BJ (cell line): ENCODE results near the gene ENTPD3. TPM values are rescaled to one million over a fixed set of nuclear protein-coding genes. Genes with fewer than 3 reads are reported as not detected.

ENCODE experiments used
- CTCF ChIA-PET: fragments of 350-600 bp; formaldehyde crosslinking; extraction: SDS; loops from one replicate; lab custom pipeline; 2021; ENCODE audit warnings: antibody characterized with exemption, inconsistent platforms; lab: Yijun Ruan, JAX
- POLR2A ChIA-PET: fragments of 300-600 bp; sonication (Branson Sonifier 250); formaldehyde crosslinking; extraction: SDS; loops from one replicate; lab custom pipeline; 2021; ENCODE audit warnings: antibody characterized with exemption; lab: Charles Lee
- DNase-seq: peaks from one replicate; pipeline ENCODE4 v3.0.0-alpha.2; 2011; ENCODE audit warnings: low read depth
- H3K27me3 ChIP-seq: 2 replicates; pipeline ENCODE4 v1.6.0; 2011; ENCODE audit warnings: low read length; ENCODE audit not compliant: control insufficient read depth, insufficient read depth
- H3K36me3 ChIP-seq: 2 replicates; pipeline ENCODE4 v1.5.1; 2011; ENCODE audit warnings: low read length; ENCODE audit not compliant: control insufficient read depth, insufficient read depth
- H3K4me3 ChIP-seq: 2 replicates; pipeline ENCODE4 v1.5.1; 2011; ENCODE audit warnings: low read depth, mild to moderate bottlenecking, control low read depth, low read length
- polyA plus RNA-seq: library from polyadenylated mRNA; depleted of rRNA; stranded (reverse); fragments of >200 nt; gene quantifications from 2 replicates; pipeline ENCODE4 v1.2.3, GENCODE V29; 2011
- TF ChIP-seq, protein P1 (sequence below): IDR thresholded peaks from 2 replicates; pipeline ENCODE4 v1.5.1; 2011; ENCODE audit warnings: low read depth, mild to moderate bottlenecking, control low read depth, inconsistent platforms, low read length, moderate library complexity; ENCODE audit not compliant: insufficient read depth

ENTPD3 gene
- polyA plus RNA-seq, 1 experiment: not detected

DNA sequence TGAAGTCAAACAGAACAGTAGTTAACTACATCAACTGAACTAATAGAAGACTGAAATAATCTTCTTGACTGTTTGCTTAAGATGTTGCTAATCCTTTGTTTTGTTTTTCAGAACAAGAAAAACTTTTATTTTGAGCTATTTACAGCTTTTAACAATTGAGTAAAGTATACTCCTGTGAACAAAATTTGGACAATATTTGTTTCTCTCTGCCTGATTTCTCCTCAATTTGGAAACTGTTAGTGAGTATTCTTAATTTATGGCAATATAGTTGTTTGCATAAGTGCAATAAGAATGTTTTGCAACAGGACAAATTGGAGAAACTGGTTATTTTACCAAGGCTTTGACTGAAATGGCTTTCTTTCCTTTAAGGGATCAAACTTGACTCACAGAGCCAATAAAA lies 36.5 kb upstream of the ENTPD3 start:
- Histone ChIP-seq H3K36me3 (no peaks in the 10 kb centered on the region), H3K27me3 (no peaks in the 10 kb centered on the region), H3K4me3 (no peak overlapping the region)
- TF ChIP-seq, protein P1, sequence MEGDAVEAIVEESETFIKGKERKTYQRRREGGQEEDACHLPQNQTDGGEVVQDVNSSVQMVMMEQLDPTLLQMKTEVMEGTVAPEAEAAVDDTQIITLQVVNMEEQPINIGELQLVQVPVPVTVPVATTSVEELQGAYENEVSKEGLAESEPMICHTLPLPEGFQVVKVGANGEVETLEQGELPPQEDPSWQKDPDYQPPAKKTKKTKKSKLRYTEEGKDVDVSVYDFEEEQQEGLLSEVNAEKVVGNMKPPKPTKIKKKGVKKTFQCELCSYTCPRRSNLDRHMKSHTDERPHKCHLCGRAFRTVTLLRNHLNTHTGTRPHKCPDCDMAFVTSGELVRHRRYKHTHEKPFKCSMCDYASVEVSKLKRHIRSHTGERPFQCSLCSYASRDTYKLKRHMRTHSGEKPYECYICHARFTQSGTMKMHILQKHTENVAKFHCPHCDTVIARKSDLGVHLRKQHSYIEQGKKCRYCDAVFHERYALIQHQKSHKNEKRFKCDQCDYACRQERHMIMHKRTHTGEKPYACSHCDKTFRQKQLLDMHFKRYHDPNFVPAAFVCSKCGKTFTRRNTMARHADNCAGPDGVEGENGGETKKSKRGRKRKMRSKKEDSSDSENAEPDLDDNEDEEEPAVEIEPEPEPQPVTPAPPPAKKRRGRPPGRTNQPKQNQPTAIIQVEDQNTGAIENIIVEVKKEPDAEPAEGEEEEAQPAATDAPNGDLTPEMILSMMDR: no peak
- DNase-seq: no peak
- ChIA-PET POLR2A (no interaction called here), CTCF (interaction anchor here (0.6 kb wide), 1 partner anchor 18 kb away, joined by 3 read pairs; no protein-coding TSS in a partner anchor)

DNA sequence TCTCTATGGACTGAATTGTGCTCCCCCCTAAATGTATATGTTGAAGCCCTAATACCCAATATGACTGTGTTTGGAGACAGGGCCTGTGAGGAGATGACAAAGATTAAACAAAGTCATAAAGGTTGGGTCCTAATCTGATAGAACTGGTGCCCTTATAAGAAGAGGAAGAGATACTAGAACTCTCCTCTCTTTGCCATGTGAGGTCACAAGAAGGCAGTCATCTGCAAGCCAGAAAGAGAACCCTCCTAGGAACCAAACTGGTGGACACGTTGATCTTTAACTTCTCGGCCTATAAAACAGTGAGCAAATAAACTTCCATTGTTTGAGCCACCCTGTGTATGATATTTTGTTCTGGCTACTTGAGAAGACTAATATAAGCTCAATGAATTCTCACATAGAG lies 31.6 kb upstream of the ENTPD3 start:
- DNase-seq: no peak
- ChIA-PET CTCF (no interaction called here), POLR2A (no interaction called here)
- Histone ChIP-seq H3K36me3 (no peaks in the 10 kb centered on the region), H3K4me3 (no peak overlapping the region), H3K27me3 (no peaks in the 10 kb centered on the region)
- TF ChIP-seq, protein P1: no peak

DNA sequence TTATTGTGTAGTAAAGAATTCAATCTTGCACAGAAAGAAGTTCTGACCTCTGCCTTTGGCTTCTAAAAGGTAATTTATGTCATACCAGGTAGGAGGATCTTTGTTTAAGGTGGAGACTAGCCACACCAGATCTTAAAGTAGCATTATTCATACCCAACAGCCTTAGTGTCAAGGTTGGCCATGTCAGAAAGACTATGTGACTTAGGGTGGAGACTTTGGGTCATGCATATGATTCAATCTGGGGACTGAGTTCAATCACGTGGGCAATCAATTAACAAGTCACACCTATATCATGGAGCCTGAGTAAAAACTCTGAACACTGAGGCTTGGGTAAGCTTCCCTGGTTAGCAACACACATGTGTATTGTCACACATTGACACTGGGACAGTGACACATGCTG lies 28.5 kb upstream of the ENTPD3 start:
- TF ChIP-seq, protein P1: no peak
- no peaks in the 10 kb centered on the region for H3K27me3 ChIP-seq
- no peak overlapping the region for H3K4me3 ChIP-seq
- DNase-seq: no peak
- ChIA-PET POLR2A (no interaction called here), CTCF (no interaction called here)
- no peaks in the 10 kb centered on the region for H3K36me3 ChIP-seq

DNA sequence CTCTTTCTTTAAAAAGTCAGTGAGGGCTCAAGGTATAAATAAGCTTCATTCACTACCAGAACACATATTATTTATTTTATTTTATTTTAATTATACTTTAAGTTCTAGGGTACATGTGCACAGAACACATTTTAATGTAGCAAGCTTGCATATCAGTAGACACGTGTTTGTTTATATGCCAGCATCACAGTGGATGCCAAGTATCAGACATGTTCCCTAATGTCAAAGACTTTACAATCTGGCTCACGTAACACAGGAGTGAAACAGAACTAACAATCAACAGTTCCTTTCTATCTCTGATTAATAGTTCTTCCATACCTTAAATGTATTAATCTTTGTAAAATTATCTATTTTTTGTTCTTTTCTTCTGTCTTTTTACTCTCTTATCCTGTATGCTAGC lies 23.3 kb upstream of the ENTPD3 start:
- DNase-seq: no peak
- CTCF ChIA-PET: interaction anchor here (0.7 kb wide), 1 partner anchor 827 kb away, joined by 3 read pairs; no protein-coding TSS in a partner anchor
- TF ChIP-seq, protein P1: no peak
- POLR2A ChIA-PET: no interaction called here
- H3K27me3 ChIP-seq: no peaks in the 10 kb centered on the region
- H3K4me3 ChIP-seq: no peak overlapping the region
- H3K36me3 ChIP-seq: no peaks in the 10 kb centered on the region

DNA sequence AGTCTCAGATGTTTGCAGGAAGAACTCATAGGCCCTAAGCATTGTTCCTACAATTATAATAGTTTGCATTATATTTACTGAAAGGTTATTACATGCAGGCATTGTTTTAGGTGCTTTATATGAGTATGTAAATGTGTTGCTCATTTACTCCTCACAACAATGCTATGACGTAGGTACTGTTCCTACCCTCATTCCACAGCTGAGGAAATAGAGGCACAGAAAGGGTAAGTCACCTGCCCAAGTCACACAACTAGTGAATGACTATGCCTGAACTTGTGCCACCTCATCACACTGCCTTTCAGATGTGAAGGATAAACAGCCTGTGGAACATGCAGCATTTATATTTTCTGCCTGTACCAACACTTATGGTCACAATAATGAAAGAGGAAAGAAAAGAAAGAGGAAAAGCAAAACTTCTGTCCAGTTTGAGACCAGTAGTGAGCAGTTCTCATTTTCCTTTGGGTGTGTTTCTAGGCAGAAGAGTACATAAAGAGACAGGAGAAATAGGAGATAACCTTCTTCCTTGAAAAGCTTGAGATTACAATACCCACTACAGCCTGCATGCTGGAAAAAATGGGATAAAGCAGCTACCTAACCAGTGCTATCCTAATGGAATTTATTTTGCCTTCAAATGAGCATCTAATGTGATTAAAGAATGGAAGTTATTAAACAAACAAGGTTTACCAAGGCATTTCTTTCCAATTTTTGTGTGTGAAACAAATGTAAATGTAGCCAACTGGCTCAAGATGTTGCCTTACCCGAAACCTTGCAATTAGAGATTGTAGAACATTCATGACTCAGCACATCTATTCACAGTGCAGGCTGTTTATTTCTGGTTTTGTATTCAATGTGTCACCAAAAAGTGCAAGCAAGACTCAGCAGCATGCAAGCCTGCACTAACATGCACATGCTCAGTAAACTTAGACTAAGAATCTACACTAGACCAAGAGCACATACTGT lies 20.5 kb upstream of the ENTPD3 start:
- TF ChIP-seq, protein P1: no peak
- ChIA-PET CTCF (interaction anchor here (1.7 kb wide), 1 partner anchor 10 kb away, joined by 3 read pairs; no protein-coding TSS in a partner anchor), POLR2A (no interaction called here)
- H3K27me3 ChIP-seq: no peaks in the 10 kb centered on the region; the same call in 1 of the 2 replicates
- no peak for DNase-seq
- no peaks in the 10 kb centered on the region for H3K36me3 ChIP-seq
- H3K4me3 ChIP-seq: no peak overlapping the region
